SIG-M5 treated with dmso at 0.1 percent for 504 hours (cell line): ENCODE data around the gene EIF3K.
"Not testable (repeated sequence)": the region's sequence is repeated elsewhere in the genome, so short reads cannot be mapped to it uniquely, and the experiment has no call there.

ENCODE experiments used
- DNase-seq: peaks from one replicate; lab custom pipeline; 2025; ENCODE audit not compliant: unreplicated experiment; lab: John Stamatoyannopoulos, UW

Gene EIF3K

DNA sequence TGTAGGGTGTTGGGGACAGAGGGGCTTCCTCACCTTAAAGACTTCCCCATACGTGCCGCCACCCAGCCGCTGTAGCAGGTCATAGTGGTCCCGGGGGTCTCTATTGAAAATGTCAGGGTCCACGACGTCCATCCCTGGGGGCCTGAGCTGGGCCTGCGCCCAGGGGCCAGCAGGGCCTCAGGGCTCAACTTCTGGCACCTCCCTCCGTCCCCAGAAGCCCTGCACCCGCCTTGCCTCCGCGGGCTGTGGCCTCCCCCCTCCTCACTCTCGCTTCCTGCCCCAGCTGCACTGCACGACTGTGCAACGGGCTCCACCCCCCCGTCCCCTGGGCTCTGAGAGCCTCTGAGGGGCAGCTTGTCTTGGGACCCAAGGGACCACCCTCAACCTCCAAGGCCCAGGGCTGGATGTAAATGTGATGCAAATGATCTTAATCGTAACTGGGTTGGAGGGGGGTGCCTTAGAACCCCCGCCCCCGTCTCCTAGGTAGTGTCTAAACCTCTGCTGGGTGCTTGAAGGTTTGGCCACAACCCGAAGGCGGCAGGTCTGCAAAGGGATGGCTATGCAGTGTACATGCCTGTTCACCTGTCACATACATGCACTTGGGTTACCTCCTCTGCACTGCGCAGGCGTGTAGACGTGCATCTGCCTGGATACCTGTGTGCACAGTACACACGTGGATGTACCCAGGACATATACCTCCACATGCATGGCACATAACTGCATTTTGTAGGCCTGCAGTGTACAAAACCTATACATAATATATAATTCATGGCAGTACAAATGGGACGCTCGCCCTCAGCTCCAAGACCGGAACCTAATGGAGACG, 1.0 kb upstream of the EIF3K start, which contains the start of gene MAP4K1:
MAP4K1 (minus strand) TSS at position 190 of the 826 bp plus-strand sequence; CDS start at position 132, 58 bp downstream.
- DNase-seq, result peak; percentile 59

DNA sequence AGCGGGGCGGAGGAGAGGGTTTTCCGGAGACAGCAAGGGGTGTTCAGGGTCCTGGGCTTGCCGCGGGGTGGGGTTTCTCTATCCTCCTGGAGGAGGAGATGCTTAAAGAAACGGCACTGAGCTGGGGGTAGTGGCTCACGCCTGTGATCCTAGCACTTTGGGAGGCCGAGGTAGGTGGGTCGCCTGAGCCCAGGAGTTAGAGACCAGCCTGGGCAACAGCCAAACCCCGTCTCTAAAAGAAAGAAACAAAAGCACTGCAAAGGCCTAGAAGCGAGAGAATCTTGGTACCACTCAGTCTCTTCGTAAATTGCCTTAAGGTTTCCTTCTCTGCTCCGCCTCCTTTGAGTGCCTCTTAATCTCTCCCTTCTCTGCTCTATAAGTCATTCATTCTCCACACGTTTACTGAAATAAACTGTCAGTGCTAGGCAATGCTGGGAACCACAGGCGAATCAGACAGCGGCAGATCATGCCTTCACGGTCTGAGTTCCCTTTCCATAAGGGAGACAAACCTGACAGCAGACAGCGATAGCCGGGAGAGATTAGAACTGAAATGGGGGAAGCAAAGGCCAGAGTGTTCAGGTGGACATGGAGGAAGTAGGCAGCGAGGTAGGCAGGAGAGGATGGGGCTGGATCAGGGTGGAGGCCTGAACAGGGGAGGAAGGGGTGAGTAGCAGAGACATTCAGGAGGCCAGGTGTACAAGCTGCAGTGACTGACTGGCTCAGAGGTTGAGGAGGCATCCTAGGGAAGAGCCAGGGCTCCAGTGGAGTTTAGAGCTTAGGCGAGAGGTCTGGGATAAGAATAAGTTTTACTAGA, 580 bp downstream of the EIF3K start:
- DNase-seq, result no peak

DNA sequence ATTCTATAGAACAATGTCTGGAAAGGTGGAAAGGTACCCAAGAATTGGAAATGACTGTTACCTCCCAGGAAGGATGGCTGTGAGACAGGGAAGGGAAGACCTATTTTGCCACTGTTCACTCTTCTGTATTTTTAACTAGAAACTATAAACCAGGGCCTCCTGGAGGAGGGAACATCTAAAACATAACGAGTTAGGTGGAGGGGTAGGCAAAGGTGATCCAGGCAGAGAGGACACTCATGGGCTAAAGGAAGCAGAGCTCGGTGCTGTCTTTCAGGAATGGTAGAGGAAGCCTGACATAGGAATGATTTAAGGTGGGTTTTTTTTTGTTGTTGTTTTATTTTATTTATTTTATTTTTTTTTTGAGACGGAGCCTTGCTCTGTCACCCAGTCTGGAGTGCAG, 5.8 kb downstream of the EIF3K start:
- DNase-seq, result no peak

DNA sequence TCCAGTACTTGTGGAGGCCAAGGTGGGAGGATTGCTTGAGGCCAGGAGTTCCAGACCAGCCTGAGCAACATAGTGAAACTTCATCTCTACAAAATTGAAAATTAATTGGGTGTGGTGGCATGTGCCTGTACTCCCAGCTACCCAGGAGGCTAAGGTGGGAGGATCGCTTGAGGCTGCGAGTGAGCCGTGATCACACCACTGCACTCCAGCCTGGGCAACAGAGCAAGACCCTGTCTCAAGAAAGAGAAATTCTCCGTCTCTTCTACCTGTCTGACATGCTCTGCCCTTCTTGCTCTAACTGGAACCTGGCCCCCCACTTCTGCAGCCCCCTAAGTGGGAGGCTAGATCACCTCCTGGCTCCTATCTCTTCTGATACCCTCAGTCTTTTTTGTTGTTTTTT, 7.4 kb downstream of the EIF3K start:
- DNase-seq, result no peak

GRCh38 chr19:38629568-38629967, 10.6 kb downstream of the EIF3K start:
- DNase-seq, result no peak

- DNase-seq, result not testable (repeated sequence)
Observed at GRCh38 chr19:38631301-38631700, 12.3 kb downstream of the EIF3K start.

DNA sequence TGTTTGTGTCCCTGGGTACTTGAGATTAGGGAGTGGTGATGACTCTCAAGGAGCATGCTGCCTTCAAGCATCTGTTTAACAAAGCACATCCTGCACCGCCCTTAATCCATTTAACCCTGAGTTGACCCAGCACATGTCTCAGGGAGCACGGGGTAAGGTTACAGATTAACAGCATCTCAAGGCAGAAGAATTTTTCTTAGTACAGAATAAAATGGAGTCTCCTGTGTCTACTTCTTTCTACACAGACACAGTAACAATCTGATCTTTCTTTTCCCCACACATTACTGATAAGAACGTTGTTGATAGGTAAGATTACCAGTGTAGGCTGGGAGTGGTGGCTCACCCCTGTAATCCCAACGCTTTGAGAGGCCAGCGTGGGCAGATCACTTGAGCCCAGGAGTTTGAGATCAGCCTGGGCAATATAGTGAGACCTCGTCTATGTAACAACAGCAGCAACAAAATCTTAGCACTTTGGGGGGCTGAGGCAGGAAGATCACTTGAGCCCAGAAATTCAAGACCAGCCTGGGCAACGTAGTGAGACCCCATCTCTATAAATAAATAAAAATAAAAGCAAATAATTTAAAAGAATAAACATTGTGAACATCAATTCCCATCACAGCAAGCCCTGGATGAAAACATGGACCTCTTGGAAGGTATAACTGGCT, 13.0 kb downstream of the EIF3K start:
- not testable (repeated sequence) for DNase-seq

GRCh38 chr19:38632476-38633213, 13.7 kb downstream of the EIF3K start:
- no peak for DNase-seq

- DNase-seq, result peak; percentile 50
Observed at GRCh38 chr19:38634757-38635482, 15.9 kb downstream of the EIF3K start.

DNA sequence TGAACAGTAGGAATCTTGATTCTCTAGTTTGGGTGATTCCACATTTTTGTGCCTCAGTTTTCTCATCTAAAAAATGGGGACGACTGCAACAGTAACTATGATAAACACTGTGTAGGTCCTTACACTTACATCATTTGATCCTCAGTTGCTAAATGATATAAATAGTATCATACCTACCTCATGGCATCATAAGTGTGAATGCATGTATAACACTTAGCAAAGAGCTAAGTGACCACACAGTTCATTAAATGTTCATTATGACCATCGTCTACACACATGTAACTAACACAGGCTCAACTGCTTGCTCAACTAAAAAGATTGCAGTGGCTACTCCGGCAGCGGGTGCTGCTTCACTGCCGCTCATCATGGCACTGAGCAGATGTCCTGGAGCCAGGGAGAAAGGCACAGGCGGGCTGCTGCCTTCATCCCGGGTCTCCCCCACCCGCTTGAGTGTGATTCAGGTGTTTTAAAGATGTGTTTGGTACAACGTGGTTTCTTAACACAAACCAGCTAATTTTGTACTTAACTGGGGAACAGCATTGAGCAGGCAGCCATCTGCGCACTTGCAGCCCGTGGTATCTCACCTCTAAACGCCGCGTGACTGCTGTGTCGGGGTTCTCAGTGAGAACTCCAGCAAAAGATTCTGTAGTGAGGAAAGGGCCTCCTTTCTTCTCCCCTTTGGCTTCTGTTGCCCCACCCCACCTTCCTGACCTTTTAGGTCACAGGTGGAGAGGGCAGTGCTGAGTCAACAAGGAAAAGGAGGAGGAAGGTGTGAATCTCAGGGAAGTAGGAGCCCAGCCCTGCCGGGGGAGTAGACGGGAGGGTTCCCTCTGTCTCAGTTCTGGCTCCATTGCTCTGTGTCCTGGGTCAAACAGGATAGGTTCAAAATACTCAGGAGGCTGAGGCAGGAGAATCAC, 16.8 kb downstream of the EIF3K start:
- DNase-seq, result no peak

- no peak for DNase-seq
Observed at GRCh38 chr19:38638461-38638860, 19.5 kb downstream of the EIF3K start.

DNA sequence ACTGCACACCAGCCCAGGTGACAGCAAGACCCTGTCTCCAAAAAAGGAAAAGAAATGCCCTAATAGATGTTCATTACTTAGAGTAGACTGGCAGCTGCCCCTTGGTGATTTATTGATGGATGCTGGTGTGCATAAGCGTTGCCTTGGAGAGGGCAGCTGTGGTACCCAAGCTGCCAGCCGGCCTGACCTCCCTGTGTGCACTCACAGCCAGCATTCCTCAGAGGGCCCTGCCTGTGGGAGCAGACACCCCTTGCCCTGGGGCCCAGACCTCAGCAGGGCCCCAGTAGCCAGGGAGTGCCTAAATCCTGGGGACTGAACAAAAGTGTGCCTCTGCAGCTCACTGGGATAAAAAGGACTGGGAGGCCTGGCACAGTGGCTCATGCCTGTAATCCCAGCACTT, 20.7 kb downstream of the EIF3K start:
- no peak for DNase-seq

DNA sequence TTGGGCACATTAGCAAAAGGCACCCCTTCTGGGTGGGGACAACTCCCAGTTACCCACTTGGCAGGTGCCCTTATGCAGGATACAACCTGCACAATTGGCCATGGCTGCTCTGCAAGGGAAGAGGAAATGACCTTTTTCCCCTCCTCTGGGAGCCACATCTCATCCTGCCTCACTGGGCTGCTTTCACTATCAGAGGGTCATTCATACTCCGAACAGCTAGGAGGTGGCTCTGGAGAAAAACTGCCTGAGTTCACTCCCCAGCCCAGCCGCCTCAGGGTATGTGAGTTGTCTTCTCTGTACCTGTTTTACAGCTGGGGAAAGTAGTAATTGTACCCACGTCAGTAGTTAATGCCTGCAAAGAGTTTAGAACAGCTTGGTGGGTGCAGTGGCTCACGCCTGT, 21.4 kb downstream of the EIF3K start:
- DNase-seq, result no peak

- DNase-seq, result no peak
Observed at GRCh38 chr19:38642176-38642575, 23.2 kb downstream of the EIF3K start.

DNA sequence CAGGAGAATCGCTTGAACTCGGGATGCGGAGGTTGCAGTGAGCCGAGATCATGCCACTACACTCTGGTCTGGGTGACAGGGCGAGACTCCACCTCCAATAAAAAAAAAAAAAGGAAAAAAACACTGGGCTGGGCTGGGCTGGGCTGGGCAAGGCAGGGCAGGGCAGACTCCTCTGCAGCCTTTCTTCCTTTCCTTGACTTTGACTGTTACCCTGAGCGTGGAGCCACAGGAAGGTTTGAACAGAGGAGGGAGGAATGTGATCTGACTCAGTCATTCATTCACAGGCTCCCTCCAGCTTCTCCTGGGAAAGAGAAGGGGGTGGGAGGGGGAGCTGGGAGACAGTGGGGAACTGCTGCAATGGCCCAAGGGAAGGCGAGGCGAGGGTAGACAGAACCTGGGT, 25.7 kb downstream of the EIF3K start:
- no peak for DNase-seq

GRCh38 chr19:38647368-38647965, 28.5 kb downstream of the EIF3K start, which contains the start of gene ACTN4:
Gene ACTN4, plus strand, starts transcription at chr19:38647649. Its CDS starts 97 bp downstream, at chr19:38647746.
- peak; percentile 90 for DNase-seq

DNA sequence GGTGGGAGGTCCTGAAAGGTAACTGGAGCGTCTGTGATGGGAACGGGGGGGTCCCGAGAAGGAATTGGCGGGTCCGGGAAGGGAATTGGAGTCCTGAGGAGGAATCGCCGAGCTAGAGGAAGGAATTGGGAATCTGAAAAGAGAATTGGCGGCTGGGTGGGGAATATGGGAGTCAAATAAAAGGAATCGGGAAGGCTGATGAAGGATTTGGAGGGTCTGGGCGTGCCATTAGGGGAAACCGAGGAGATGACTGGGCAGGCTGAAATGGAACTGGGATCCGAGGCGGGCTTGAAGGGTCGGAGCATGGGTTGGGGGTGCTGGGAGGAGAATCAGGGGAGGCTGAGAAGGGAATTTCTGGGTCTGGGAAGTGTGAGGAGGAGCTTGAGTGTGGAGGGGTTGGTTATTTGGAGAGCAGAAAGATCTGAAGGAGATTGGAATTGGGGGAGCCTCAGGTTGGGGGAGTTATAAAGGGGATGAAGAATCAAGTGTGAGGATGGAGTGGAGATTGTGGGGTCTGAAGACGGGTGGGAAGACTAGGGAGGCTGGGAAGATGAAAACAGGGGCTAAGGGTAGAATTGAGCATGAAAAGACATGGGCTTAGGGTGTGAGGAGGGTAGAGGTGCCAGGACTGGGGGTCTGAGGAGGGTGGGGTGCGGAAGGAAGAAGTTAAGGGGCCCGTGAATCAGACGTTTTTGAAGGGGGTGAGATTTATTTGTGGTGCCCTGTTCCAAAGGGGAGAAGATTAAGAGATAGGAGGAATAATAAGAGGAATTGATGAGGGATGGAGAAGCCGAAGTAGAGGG, 29.2 kb downstream of the EIF3K start:
- DNase-seq, result no peak

- DNase-seq, result no peak
Observed at GRCh38 chr19:38648769-38649304, 29.8 kb downstream of the EIF3K start.
